Stimulated activated CD4-positive, alpha-beta T cell treated with anti-CD3 and anti-CD28 coated beads, Interleukin-4, amount 100 ng/mL, for 24 hours (primary cell): ENCODE results near the gene TINAG.
"Not testable (repeated sequence)": the region's sequence is repeated elsewhere in the genome, so short reads cannot be mapped to it uniquely, and the experiment has no call there.

Experiments used
- DNase-seq: peaks from one replicate; pipeline ENCODE4 v3.0.0-alpha.2; 2020

TINAG gene

DNA sequence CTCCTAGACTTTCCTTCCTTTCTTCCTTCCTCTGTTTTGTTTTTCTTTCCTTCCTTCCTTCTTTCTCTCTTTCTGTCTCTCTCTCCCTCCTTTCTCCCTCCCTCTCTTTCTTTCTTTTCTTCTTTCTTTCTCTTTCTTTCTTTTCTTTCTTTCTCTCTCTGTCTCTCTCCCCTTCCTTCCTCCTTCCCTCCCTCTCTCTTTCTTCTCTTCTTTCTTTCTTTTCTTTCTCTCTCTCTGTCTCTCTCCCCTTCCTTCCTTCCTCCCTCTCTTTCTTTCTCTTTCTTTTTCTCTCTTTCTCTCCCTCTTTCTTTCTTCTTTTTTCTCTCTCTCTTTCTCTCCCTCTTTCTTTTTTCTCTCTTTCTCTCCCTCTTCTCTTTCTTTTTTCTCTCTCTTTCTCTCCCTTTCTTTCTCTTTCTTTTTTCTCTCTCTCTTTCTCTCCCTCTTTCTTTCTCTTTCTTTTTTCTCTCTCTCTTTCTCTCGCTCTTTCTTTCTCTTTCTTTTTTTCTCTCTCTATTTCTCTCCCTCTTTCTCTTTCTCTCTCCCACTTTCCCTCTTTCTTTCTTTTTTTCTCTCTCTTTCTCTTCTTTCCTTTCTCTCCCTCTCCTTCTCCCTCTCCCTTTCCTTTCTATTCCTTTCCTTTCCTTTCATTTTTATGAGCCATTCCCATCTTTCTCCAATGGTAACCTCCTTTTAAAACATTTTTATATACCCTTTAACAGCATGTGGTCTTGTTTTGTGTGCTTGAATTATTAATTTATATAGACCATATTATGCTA, 2.3 kb downstream of the TINAG start:
- no peak for DNase-seq

DNA sequence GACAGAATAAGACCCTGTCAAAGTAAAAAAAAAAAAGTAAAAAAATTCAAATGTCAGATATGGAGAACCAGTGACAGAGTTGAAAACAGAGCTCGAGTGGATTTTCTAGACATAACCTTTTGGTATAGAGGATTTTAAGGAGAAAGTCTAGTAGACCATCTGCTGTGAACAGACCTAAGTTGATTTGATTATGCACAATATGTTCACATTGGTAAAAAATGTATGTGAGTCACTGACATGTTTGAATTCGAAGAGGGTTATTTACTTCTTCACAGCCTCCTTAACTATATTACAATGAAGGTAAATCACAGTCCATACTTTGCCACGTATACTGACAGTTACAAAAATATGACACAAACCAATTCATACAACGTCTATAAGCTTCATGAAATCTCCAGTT, 7.4 kb downstream of the TINAG start:
- DNase-seq, result no peak

DNA sequence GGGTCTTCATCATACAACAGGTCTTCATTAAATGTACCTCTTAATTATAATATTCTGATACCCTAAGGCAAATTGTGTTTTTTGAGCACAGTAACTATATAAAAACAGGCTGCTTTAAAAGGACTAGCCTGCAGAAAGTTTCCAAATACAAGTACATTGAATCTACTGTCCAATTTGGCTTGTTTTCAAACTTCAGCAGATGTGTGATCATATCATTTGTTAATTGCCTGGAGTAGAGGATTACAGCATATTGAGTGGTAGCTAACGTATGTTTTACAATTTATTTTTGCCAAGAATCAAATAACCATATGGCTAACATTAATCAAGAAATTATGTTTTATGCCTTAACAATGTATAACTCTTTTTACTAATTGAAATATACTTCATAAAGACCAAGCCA, 12.6 kb downstream of the TINAG start:
- DNase-seq, result no peak

DNA sequence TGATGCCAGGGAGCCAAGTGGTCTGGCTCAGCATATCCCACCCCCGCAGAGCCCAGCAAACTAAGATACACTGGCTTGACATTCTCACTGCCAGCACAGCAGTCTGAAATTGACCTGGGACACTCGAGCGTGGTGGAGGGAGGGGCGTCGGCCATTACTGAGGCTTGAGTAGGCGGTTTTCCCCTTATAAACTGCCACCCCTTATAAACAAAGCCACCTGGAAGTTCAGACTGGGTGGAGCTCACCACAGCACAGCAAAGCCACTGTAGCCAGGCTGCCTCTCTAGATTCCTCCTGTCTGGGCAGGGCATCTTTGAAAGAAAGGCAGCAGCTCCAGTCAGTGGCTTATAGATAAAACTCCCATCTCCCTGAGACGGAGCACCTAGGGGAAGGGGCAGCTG, 19.4 kb downstream of the TINAG start:
- no peak for DNase-seq

DNA sequence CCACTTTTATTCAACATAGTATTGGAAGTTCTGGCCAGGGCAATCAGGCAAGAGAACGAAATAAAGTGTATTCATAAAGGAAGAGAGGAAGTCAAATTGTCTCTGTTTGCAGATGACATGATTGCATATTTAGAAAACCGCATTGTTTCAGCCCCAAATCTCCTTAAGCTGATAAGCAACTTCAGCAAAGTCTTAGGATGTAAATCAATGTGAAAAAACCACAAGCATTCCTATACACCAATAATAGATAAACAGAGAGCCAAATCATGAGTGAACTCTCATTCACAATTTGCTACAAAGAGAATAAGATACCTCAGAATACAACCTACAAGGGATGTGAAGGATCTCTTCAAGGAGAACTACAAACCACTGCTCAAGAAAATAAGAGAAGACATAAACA, 23.3 kb downstream of the TINAG start:
- not testable (repeated sequence) for DNase-seq

DNA sequence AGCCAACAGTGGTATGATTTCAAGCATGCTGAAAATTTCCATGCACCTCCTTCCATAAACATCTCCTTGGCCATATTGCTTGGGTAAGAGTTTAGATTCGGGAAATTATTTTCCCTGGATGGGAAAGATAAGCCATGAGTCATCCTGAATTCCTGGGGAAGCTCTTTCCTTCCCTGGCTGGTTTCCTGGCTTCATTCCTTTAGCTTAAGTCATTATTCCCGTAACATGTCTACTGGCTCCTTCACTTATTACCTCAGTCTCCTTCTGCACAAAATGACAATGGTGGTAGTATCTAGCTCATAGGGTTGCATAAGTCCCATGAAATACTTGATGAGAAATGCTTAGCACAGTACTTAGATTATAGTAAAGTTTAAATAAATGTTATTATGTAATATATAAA, 27.6 kb downstream of the TINAG start:
- no peak for DNase-seq

DNA sequence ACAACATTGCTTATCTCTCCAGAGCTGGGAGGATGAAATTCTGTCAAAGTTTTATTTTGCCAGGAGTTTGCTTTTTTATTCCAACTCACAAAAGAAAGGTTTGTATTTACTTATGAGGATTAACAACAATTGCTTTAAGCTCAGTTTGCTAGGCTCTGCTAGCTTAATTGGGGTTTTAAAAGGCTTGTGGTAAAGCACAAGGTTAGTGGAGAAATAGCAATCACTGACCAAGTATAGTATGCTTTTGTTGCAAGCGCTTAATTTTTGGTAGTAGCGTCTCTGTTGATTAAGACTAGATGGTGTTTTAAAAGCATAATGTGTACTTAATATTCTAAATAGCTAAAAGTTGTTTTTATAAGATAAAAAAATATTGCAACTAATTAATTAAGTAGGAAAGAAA, 45.7 kb downstream of the TINAG start:
- no peak for DNase-seq

DNA sequence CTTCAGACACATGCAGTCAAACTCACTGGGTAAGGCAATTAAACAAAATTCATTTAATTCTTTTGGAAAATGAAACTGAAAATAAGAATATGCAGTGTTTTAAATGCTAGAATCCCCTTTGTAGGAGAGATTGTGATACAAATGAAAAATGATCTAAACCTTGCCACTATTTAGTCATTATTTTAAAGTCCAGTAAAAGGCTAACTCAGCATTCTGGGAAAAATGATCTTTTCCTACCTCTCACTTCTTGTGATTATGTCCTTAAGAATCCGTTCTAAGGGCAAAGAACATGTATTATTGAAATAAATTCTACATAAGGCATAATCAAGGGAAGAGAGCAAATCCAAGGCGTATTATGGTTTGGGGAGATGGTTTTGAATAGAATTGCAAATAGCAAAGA, 46.4 kb downstream of the TINAG start:
- DNase-seq, result no peak

DNA sequence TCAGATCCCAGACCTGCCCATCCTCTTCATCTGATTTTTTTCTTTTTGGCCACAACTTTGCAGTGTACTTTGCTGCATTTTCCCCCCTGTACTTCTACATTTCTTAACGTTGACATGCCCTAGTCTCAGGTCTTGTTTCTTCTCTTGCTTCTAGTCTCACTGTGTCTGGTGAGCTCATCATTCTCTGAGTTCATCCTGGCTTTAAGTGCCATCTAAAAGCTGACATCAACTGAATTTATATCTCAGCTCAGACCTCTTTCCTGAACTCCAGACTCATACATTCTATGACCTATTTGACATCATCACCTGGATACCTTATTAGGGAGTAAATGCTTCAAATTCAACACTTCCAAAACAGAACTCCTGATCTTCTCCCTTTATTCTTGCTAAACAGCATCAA, 48.9 kb downstream of the TINAG start:
- DNase-seq, result no peak

DNA sequence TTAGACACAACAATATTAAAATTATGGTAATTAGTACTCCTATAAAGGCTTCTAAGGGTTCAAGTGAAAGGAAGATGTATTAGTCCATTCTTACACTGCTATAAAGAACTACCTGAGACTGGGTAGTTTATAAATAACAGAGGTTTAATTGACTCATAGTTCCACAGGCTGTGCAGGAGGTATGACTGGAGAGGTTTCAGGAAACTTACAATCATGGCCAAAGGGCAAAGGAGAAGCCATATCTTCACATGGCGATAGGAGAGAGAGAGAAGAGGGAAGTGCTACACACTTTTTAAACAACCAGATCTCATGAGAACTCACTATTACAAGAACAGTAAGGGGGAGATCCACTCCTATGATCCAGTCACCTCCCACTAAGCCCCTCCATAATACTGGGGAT, 52.9 kb downstream of the TINAG start:
- DNase-seq, result no peak

DNA sequence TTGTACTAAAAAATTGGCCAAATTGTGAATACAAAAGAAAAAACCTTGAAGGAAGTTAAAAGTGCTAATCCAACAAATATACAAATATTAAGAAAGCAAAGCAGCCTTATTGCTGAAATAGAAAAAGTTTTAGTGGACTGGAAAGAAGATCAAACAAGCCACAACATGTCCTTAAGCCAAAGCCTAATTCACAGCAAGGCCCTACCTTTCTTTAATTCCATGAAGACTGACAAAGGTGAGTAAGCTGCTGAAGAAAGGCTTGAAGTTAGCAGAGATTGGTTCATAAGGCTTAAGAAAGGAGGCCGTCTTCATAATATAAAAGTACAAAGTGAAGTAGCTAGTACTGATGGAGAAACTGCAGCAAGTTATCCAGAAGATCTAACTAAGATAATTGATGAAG, 53.5 kb downstream of the TINAG start:
- no peak for DNase-seq

DNA sequence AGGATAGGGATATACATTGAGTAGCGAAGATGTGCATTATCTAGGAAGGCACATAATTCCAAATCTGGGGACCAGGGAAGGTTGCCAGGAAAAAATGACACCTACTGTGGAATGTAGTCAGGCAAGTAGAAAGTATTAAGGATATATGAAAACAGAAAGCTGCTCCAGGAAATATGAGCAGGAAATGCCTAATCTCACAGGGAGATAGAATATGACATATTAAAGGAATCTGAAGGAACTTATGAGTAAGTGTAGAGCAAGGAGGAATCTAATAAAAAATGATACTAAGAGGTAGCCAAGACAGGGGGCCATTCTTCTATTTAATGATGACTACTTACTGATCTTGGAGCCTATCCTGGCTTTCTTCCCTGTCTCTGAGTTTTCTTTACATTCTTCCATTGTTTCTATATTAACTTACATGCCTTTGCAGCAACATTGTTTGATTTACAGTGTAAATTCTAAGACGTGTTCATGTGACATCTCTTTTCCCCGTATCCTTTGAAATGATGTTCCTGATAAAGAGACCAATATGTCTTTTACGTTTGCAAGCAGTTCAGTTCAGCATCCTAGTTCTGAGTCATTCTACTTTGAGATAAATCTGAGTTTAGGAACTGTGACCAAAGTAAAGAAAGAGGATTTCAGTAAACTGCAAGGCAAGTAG, 58.6 kb downstream of the TINAG start:
- DNase-seq, result no peak

DNA sequence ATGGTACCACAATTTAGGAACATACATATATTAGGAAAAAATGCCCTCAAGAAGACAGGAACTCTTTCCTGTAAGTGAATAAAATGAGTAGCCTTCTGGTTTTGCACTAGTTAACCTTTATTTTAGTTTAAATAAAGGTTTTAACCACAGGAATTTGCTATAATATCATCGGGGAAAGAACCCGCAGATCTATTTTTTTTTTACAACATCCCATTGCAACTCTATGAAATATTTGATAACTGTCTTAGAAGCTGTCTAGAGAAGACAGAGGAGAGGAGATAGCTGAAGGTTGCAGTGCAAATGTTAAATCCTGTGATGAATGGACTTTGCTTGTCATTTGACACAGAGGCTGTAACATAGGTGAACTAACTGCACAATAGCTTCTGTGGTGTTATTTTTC, 69.5 kb downstream of the TINAG start:
- DNase-seq, result no peak

DNA sequence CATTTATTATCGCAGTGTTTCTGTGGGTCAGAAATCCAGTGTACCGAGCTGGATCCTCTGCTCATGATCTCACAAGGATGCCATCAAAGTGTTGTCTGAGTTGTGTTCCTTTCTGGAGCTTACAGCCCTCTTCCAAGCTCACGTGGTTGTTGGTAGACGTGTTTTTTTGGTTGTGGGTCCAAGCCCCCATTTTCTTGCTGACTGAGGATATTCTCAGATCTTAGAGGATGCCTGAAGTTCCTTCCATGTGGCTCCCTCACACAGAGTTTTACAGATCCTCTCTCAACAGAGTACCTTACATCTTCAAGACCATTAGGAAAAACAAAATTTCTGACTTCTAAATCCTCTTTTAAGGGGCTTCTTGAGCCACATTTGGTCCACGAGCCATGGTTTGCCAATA, 78.1 kb downstream of the TINAG start:
- no peak for DNase-seq

DNA sequence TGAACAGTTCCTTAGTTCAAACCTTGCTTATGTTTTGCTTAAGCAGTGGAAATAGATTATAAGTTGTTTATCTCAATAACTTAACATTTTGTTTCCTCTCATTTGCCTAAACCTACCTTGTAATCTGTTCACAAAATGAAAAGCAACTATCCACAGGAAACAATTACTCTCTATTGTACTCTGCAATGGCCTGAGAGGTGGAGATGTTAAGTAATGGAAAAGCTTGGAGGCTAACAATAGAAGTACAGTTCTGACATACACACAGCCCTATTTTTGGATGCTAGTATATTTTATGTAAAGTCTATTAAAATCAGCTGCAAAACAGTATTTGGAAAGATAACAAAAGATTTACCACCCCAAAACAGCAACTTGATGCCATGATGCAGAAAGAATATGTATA, 82.1 kb downstream of the TINAG start:
- DNase-seq, result no peak

DNA sequence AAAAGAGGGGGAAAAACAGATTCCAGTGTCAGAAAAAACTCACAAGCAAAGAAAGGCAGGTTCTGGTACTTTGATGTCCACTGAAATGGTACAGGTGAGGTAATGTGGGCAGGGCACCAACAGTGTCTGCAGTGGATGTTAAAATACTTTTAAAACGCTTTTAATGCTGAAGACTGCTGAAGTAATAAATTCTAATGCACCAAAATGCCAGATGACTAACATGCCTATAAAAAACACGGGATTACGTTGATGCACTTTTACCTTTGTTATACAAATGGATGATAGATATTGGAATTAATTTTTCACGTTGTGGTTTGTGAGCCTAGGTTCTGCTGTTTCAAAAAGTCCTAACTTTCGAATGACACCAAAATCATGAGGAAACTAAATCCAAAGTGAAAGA, 83.3 kb downstream of the TINAG start:
- no peak for DNase-seq

DNA sequence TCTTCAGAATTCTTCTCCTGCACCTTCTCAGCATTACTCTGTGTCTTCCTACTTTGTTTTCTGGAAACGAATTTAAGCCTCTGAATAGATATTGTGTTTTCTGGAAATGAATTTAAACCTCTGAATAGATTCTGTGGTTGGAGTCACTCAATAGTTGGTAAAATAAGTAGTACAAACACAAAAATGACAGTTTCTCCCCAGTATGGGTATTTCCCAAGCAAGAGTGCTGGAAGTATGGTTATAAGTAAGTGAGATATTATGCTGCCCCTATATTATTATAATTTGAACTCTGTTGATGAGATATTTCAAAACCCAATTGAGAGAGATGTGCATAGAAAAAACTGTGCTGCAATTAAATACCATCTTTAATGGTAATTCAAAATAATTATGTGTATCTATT, 94.9 kb downstream of the TINAG start:
- DNase-seq, result no peak

DNA sequence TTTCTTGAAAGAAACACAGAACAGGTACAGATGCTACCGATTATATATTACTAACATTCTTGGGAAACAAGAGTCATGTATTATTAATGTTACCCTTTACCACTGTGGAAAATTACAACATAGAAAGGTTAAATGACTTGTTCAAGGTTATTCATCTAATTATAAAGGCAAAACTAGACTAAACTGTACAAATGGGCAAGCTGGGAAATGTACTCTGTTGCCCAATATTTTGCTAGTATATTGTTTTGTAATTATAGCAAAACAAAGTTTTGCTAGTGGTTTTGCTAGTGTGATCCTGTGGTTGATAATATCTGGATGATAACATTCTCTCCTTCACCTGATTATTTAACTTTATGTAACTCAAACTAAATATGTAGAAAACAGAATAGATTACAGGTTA, 96.5 kb downstream of the TINAG start:
- DNase-seq, result no peak

DNA sequence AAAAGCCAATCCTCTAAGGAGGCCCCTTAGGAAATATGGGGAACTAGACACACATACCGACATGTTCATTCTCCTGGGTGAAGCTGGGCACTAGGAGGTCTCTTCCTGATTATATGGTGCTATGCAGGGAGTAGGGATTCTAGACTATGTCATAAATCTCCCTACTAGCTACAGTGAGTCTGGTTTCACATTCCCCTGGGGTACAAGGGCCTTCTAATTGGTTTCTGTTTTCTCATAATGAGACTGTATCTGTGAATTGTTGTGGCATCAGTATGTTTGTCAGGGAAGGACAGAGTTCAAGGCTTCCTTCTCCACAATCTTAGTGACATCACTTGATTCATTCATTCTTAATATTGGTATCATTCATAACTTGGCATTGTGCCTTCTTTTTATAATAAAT, 103.5 kb downstream of the TINAG start:
- no peak for DNase-seq

DNA sequence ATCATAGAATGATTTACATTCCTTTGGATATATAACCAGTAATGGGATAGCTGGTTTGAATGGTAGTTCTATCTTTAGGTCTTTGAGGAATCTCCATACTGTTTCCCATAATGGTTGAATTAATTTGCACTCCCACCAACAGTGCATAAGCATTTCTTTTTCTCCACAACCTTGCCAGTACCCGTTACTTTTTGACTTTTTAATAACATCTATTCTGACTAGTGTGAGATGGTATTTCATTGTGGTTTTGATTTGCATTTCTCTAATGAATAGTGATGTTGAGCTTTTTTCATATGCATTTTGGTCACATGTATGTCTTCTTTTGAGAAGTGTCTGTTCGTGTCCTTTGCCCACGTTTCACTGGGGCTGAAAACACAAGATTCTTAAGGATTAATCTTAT, 107.3 kb downstream of the TINAG start:
- DNase-seq, result no peak

DNA sequence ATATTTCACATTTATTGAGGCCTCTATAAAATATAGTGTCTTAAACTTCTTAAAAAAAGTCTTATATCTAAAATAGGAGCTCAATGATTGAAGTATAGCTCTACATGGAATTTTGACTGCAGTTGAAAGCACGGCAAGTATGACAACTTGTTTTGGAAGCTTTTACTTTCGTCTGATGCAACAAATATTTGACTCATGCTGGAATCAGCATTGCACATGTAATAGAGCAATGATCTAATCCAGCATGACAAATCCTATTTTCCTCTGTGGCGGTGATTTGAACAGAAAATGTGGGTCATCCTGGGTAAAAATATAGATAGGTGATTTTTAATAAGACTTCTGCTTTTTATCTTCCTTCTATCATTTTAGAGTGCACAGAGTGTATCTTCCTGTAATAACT, 111.6 kb downstream of the TINAG start:
- DNase-seq, result no peak

DNA sequence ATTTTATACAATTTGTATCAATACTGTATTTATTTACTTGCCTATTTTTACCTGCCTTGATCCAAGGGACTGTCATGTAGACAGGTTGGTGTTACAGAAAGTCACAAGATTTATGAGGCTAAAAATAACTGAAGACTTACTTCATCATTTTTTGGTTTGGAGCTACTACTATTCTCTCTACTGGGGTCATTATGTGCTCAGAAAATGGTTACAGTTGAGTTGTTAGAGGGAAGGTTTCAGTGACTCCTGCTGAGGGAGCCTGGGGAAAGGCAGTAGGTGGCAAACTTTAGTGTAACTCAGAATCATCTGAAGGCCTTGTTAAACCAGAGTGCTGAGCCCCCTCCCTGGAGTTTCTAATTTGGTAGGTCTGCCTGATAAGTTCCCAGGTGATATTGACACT, 118.8 kb downstream of the TINAG start:
- DNase-seq, result no peak

DNA sequence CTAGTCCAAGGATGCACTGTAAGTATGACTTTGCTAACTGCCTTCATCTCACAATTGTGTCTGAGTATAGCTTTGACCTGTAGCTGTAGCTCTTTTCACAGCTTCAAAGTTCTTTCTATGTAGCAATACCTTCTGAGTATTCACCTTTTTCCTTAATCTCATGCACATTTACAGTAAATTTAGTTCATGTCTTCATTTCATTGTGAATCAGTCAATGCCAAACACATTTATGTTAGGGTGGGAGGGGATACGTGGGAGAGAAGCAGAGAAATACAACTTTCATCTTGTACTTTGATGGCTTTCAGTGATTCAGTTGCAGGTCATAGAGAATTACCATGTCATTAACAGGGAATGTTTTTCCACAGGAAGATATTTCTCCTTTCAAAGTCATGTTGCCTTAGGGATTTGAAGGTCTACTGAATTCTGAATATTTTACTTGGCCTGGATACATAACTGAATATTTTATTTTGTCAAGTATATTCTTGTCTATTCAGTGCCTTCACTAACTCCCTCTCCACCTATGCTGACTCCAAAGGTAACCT, 119.2 kb downstream of the TINAG start:
- no peak for DNase-seq

DNA sequence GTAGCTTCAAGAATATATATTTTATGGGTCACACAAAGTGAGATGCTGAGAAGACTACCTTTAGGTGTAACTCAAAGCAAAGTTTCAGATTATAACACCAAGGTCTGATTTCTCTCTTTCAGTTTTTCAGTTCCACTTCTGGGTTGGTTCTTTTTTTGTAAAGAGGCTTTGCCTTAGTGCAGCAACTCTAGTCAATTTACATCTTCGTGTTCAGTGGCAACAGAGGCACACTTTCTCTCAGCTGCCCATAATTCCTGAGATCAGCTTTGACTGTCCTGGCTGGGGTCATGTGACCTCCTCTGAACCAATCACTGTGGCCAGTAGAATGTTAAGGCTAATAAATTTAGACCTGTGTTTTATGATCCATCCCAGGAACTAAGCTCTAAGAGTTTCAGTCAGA, 120.2 kb downstream of the TINAG start:
- no peak for DNase-seq

DNA sequence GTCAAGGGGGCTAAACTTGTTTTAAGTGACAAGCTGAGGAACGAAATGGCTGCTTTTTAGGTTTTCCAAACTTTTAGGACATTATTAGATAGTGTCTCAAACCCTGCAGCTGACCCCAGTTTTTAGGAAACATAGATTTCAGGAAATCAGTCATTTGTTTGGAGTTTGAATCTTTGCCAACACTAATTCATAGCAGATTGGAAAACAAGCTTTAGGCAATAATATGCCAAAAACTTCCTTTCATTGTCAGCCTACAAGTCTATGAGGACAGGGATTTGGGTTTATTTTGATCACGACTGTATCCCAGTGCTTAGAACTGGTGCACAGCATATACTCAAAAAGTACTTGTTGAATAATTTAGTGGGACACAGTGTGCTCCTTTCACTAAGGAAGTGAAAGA, 123.2 kb downstream of the TINAG start:
- DNase-seq, result no peak
